Nephron progenitor cell (in vitro differentiated cells): ENCODE data around the gene FKBP7.

Experiments used
- DNase-seq: peaks from one replicate; pipeline ENCODE4 v3.0.0; 2021
- H3K27ac Mint-ChIP-seq: 2 replicates; pipeline ENCODE4 v1.8.0; 2021; ENCODE audit warnings: mild to moderate bottlenecking, moderate library complexity, mixed read lengths
- H3K27me3 Mint-ChIP-seq: 2 replicates; pipeline ENCODE4 v1.8.0; 2021; ENCODE audit warnings: mild to moderate bottlenecking, low read depth, mixed read lengths; ENCODE audit not compliant: poor library complexity
- H3K36me3 Mint-ChIP-seq: 2 replicates; pipeline ENCODE4 v1.8.0; 2021; ENCODE audit warnings: low read depth, mixed read lengths
- H3K4me1 Mint-ChIP-seq: 2 replicates; pipeline ENCODE4 v1.8.0; 2021; ENCODE audit warnings: mixed read lengths
- H3K4me3 Mint-ChIP-seq: 2 replicates; pipeline ENCODE4 v1.8.0; 2021; ENCODE audit warnings: mild to moderate bottlenecking, moderate library complexity, mixed read lengths
- H3K9me3 Mint-ChIP-seq: 2 replicates; pipeline ENCODE4 v1.8.0; 2021; ENCODE audit warnings: mild to moderate bottlenecking, moderate library complexity, mixed read lengths
- TF ChIP-seq, protein P1 (sequence below): fragments of 200-600 bp; sonication (generic); IDR thresholded peaks from 2 replicates; pipeline ENCODE4 v1.5.0; 2021; ENCODE audit warnings: antibody characterized with exemption

Gene FKBP7

DNA sequence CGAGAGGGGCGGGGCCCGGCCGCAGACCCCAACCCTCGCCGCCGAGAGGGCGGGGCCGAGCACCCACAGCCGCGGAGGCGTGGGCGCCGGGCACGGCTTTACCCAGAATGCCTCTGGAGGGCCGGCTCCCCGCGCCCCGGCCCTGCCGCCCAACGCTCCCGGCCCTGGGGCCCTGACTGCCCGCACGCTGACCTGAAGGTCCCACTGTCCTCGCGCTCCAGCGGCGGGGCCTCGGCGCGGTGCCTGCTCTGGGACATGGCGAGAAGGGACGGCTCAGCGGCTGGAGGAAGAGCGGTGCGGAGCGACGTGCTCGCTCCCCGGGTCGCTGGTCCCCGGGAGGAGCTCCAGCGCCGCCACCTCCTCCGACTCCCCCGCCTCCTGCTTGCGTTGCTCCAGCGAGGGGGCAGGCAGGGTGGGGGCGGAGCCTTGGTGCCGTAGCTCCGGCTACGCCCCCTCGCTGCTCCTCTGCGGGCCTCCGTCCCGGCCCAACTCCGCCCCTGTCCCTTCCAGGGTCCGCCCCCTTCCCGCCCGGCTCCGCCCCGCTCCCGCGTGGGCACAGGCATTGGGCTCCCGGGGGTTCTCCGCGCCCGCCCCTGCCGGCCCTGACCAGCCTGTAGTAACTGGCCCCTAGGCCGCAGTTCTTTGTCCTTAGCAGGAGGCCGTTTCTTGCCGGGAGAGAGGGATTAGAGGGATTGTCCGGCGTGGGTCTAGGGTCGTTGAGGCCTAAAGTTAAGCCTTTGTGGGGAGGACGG lies 27.4 kb downstream of the FKBP7 start, which contains the start of the genes PJVK and PRKRA:
PJVK (plus strand) TSS at position 605 of the 752 bp plus-strand sequence. CDS start 2,032 bp downstream, outside the sequence.
PRKRA (minus strand) TSS at position 402 of the 752 bp plus-strand sequence; CDS start at position 257, 145 bp downstream.
- peak; percentile 99 for DNase-seq
- H3K4me1 Mint-ChIP-seq, result peaks cover 32% of the 10 kb centered on the region
- TF ChIP-seq, protein P1, sequence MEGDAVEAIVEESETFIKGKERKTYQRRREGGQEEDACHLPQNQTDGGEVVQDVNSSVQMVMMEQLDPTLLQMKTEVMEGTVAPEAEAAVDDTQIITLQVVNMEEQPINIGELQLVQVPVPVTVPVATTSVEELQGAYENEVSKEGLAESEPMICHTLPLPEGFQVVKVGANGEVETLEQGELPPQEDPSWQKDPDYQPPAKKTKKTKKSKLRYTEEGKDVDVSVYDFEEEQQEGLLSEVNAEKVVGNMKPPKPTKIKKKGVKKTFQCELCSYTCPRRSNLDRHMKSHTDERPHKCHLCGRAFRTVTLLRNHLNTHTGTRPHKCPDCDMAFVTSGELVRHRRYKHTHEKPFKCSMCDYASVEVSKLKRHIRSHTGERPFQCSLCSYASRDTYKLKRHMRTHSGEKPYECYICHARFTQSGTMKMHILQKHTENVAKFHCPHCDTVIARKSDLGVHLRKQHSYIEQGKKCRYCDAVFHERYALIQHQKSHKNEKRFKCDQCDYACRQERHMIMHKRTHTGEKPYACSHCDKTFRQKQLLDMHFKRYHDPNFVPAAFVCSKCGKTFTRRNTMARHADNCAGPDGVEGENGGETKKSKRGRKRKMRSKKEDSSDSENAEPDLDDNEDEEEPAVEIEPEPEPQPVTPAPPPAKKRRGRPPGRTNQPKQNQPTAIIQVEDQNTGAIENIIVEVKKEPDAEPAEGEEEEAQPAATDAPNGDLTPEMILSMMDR, result no peak
- H3K27me3 Mint-ChIP-seq, result no peaks in the 10 kb centered on the region
- no peaks in the 10 kb centered on the region for H3K9me3 Mint-ChIP-seq
- H3K4me3 Mint-ChIP-seq, result peak within 1 kb of the TSS; percentile 88
- H3K27ac Mint-ChIP-seq, result peak within 1 kb of the TSS; percentile 100
- H3K36me3 Mint-ChIP-seq, result peaks cover 36% of the 10 kb centered on the region

DNA sequence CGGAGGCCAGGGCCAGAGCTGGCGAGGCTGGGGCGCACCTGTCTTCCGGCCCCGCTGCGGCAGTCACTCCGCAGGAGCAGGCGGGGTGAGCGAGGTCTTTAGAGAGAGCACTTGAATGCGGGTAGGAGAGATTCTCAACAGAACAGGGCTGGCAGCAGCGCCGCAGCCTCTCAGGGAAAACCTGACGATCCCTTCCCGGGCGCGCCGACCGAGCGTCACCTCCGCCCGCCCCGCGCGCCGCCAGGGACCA lies 28.0 kb downstream of the FKBP7 start:
- no peaks in the 10 kb centered on the region for H3K9me3 Mint-ChIP-seq
- H3K4me1 Mint-ChIP-seq, result peaks cover 32% of the 10 kb centered on the region
- H3K27me3 Mint-ChIP-seq, result no peaks in the 10 kb centered on the region
- TF ChIP-seq, protein P1, result no peak
- peak overlapping the region; percentile 88 for H3K4me3 Mint-ChIP-seq
- no peak overlapping the region for H3K27ac Mint-ChIP-seq
- peaks cover 39% of the 10 kb centered on the region for H3K36me3 Mint-ChIP-seq
- DNase-seq, result no peak

DNA sequence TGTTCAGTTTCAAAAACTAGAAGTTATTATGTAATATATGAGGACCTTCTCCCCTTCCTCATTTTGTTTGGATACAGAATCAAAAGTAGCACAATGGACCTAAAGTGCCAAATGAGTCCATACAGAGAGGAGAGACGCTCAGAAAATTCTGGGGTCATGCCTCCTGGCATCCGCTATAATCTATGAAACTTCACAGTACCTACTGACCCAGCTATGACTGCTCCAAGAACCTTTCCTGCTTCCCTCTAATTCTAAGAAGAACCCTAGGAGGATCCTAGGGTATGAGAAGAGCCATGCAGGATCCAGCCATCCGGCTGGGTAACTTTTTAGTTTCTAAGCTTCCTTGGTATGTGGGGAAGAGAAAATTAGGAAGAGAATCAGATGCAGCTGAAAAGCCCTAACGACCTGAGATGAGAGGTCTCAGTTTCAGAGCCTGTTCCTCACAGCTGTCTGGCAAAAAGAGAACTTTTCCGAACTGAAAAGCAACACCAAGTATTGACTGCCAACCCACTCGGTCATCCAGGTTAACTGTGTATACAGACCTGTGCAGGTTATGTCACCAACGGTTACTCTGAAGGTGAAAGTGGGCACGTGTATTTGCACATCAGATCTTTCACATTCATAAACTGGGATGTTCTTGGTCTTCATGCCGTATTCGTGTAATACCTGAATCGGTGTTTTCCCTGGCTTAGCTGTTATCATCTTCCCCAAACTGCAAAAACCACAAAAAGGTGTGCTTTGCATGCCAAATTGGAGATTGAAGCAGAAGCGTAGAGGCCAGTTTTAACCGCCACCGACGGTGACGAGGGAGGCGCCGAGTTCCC lies 28.5 kb downstream of the FKBP7 start:
- Mint-ChIP-seq H3K9me3 (no peaks in the 10 kb centered on the region), H3K27ac (peak overlapping the region; percentile 54), H3K27me3 (no peaks in the 10 kb centered on the region), H3K36me3 (peaks cover 43% of the 10 kb centered on the region), H3K4me1 (peaks cover 32% of the 10 kb centered on the region), H3K4me3 (peak overlapping the region; percentile 88)
- DNase-seq, result no peak
- TF ChIP-seq, protein P1, result no peak

DNA sequence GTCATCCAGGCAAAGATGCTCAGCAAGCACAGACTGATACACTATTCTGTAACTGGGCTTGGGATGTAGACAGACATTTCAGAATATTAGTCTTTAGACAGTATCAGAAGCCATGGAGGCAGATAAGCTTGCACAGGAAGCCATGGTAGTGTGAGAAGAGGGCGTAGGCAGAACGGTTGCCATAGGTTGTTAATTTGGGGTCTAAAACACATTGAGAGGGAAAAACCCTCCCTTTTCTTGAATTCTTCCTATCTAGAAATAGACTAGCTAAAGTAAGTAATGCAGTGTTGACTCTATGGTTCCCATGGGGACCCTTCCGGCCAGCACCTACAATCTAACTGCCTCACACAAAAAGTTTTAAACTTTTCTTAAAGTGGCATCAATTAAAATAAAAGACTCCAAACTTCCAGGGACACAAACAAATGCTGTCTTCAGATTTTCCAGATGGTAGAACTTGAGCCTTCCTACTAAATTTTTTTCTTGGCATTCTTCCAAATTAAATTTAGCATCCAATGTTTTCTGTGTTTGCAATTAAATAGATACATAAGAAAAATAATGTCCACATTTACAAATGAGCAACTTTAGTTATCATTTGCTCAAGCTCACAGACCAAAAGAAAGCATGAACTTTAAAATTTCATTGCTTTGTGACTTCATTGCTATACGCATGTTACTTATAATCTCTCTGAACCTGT lies 29.3 kb downstream of the FKBP7 start:
- Mint-ChIP-seq H3K36me3 (peaks cover 45% of the 10 kb centered on the region), H3K4me1 (peaks cover 32% of the 10 kb centered on the region), H3K4me3 (peak overlapping the region; percentile 88), H3K27me3 (no peaks in the 10 kb centered on the region), H3K27ac (no peak overlapping the region), H3K9me3 (no peaks in the 10 kb centered on the region)
- TF ChIP-seq, protein P1, result no peak
- no peak for DNase-seq

DNA sequence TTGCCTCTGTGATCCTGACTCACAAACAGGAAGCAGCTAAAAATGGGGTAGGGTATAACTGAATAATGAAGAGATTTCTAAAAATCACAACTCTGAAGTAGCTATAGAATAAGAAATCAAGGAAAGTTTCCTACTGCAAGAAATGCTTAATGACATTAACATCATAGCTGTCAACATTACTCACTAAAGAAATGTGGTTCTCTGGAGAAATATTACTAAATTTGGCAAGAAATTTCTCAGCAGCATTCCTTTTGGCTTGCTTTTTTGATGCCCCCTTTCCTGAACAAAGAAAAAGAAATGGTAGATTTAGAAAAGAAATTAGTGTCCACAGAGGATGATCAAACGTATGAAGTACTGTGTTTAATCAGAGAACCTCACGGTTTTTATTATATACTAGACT lies 37.0 kb downstream of the FKBP7 start:
- H3K27ac Mint-ChIP-seq, result no peak overlapping the region
- TF ChIP-seq, protein P1, result no peak
- peaks cover 81% of the 10 kb centered on the region for H3K36me3 Mint-ChIP-seq
- no peak for DNase-seq
- H3K27me3 Mint-ChIP-seq, result no peaks in the 10 kb centered on the region
- no peaks in the 10 kb centered on the region for H3K9me3 Mint-ChIP-seq
- no peaks in the 10 kb centered on the region for H3K4me1 Mint-ChIP-seq
- H3K4me3 Mint-ChIP-seq, result no peak overlapping the region
